GM21528 (cell line): ENCODE results near the gene PDE4B.

ENCODE experiments used
- ATAC-seq: cut with Tn5 transposase; IDR thresholded peaks from one replicate; pipeline ENCODE4 v1.9.1; 2021; ENCODE audit warnings: mild to moderate bottlenecking, moderate library complexity; ENCODE audit not compliant: unreplicated experiment, low FRiP score

Gene PDE4B

DNA sequence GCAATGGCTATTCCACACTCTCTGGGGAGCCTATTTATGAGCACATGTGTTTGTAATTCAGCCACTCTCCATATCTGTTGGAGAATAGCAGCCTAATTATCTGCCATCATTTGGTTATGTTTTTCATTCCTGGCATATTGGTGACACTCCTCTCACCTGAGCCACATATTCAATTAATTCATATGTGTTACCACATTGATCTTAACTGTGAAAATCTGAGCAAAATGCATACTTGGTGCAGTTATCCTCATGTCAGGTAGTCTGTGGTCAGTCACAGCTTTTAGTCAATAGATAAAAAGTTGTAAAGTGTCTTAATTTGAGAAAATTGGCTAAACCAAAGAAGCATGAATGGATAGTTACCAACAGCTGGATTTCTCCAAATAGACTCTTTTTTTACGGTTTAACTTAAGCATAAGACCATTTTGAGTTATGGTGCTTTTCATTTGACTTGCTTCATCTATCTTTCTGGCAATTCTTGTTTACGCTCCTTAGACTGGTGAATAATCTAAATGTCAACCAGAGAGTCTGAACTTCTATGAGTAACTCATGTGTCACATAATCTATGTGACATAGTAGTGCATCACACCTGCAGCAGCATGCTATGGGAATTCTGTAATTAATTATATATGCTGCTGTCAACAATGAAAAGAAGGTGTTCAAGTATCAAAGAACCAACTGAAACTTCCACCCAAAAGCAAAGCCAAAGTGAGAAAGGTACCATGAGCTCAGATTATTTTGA is 553.5 kb downstream of the PDE4B start:
- ATAC-seq = no peak

DNA sequence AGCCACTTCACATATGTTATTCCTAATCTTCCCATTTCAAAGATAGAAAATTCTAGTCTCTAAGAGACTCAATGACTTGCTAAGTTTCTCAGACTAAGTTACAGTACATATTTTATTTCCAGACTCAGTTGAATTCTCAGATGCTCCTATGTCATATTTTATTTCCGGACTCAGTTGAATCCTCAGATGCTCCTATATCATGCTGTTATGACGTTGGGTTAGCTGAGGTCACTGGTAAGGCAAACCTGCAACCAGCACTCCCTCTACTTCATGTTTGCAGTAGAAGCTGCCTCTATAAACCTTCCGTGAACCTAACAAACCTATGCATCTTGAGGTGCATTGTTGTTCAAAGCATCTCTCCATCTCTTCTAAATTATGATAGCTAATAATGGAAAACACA is 554.2 kb downstream of the PDE4B start:
- ATAC-seq = no peak

- no peak for ATAC-seq
Measured at GRCh38 chr1:66348776-66349175, 556.1 kb downstream of the PDE4B start.

DNA sequence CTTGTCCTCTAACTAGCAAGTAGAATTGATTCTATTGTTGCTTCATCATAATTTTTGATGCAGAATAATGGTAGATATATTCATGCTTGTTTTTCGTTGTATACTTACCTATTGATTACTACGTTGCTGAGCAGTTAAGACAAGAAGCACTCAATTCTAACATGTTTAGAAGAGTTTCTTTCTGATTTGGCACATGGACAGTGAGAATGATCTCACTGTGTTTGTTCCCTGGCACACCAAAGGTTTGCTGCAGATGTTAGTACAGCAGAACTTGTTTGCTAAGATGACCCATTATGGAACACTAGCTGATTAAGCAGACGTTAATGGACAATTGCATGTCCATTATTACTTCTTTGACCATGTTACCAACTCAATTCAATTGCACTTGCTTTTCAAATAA is 556.5 kb downstream of the PDE4B start:
- ATAC-seq = no peak

GRCh38 chr1:66350001-66350547 is 557.4 kb downstream of the PDE4B start:
- peak; percentile 63 for ATAC-seq

- ATAC-seq = peak; percentile 43
Measured at GRCh38 chr1:66351478-66351877, 558.8 kb downstream of the PDE4B start.

GRCh38 chr1:66351913-66352312 is 559.2 kb downstream of the PDE4B start:
- ATAC-seq = peak; percentile 49

GRCh38 chr1:66352792-66353191 is 560.1 kb downstream of the PDE4B start:
- ATAC-seq = no peak

- ATAC-seq = no peak
Measured at GRCh38 chr1:66353257-66353656, 560.6 kb downstream of the PDE4B start.

DNA sequence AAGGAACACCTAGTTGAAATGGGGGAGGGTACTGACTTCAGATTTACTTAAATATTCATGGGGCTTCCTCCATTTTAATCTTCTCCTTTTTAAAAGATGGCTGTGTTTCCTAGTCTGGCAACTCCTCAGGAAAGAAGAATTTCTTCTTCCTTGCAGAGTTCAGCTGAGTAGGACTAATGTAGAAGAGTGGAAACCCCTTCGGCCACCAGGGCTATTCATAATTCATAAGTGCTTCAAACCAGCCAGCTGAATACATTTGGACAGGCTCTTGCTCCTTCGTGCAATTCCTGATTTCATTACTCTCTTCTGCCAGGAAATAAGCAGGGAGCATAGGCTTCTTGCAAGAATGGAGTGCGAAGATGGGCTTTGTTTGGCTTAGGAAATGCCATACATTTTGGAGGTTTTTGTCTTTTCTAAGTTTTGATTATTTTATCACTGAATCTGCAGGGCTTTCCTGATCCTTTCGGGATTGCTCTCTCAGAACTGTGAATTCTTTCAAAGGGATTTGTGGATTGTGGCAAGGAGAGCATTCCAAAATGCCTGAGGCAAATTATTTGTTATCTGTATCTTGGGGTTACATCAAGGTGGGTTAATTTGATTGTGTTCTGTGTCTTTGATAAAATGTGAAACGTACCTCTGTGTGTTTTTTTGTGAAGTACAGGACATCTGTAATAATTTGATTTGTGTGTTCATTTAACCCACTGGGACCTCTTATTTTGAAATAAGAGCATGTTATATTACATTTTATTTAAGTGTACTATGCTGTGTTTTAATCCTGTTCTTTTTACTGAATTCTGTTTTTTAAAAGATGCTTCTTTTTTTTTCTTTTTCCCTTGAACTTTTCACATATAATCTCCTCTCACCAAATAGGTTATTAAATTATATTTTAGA is 561.9 kb downstream of the PDE4B start:
- ATAC-seq = no peak

DNA sequence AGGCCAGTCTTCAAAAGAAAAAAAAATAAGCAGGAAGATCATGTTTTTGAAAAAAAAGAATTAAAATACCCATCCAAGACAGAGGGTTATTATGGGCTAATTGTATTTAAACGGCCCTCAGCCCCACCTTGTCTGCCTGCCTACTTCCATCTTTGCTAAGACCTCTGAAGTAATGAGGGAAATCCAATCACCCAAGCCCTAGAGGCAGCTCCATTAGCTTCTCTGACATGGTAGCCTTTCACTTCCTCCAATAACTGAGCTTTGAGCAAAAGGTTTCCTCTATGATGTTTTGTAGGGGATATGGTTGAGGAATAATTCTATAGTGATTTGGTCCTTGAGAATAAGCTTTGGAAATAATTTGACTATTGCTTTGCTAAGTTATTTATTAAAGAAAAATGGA is 563.1 kb downstream of the PDE4B start:
- ATAC-seq = no peak

- ATAC-seq = no peak
Measured at GRCh38 chr1:66356605-66357004, 563.9 kb downstream of the PDE4B start.

DNA sequence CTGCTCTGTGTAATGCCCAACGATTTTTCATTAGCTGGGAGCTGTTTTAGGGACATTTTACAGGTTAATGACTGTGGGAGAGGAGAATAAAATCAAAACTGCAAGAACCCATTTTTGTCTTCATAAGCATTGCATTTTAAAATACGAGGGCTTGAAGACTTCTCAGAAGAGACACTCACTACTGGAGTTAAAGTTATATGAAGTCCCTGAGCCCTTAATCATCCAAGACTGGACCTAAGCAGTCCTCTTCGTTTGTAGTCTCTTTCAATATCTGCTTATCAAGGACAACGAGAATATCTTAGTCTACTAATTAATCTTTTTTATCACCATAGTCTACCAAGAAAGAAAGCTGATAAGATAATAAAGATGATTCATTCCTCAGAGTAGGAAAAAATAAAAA is 564.3 kb downstream of the PDE4B start:
- ATAC-seq = no peak

DNA sequence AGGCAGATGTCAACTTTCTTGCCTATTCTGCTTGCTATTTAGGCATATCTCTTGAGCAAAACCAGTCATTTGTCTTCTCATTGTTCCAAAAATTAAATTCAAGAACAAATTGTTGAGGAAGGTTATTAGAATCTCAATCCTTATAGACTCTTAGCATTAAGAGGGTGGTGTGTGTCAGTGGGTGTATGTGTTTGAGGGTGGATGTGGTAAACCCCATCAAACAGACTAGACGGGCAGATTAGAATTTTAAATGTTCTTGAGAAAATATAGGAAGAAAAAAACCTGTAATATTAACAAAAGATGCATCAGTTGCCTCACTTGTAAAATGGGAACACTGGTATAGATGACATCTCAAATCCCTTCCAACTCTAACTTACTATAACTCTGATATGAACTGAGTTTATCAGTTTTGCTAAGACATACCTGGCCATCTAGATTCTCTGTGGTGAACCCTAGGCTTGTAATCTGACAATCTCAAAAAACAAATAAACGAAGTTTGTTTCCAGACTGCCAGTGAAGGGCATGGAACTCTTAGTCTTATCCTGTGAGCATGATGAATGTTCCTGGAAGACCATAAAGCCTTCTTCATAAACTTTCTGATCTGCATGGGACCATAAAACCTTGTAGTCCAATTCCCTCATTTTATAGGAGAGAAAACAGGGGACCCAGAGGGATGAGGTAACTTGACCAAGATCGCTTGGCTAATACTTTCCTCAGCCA is 564.9 kb downstream of the PDE4B start:
- no peak for ATAC-seq

DNA sequence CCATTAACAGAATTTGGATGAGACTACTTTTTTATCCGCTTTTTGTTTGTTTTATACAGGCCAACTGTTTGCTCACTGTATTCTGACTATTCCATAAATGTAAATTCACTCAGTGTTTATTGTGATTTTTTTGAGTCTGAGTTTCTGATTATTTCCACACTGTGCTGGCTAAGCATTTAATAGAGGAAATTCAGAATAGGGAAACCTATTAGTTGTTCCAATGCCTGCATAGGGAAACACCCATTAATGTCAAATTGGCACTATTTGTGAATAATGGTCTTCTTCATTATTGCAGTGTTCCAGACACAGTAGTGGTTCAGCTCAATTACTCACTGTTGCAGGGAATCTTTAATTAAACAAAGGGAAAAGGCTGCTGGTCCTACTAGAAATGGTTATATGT is 566.6 kb downstream of the PDE4B start:
- no peak for ATAC-seq

DNA sequence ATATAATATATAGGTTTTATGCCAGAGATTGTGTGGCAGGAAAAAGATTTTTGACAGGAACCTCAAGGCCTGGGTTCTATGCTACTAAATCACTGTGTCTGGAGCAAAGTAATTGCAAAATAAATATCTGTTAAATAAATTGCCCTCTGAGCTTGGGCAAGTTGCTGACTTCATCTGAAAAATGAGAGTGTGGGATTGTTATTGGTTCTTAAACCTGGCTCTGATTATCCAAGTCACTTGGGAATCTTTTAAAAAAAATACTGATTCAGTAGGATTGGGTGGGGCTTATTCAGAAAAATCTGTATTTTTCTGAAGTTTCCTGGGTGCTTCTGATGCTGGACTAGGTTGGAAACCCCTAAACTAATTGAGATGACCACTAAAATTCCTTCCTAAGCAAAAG is 567.1 kb downstream of the PDE4B start:
- ATAC-seq = no peak

DNA sequence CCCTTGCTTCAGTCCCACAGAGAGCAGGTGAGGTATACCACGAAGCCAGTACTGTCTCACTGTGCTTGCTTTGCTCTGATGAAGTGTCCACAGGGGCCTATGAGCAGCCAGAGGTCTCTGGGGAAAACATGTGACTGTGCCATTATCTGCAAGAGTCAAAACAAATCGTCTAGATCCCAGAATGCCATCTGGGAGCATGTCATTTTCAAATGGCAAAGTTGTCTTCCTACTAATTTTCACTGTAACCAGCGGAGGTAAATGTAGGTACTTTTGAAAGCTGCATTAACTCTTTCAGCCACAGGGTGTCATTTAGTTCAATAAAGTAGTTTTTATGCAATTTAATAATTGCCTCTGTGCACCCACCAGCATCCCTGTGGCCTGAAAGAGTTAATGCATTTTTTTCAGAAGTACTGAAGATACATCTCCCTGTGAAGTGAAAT is 567.6 kb downstream of the PDE4B start:
- peak; percentile 40 for ATAC-seq

DNA sequence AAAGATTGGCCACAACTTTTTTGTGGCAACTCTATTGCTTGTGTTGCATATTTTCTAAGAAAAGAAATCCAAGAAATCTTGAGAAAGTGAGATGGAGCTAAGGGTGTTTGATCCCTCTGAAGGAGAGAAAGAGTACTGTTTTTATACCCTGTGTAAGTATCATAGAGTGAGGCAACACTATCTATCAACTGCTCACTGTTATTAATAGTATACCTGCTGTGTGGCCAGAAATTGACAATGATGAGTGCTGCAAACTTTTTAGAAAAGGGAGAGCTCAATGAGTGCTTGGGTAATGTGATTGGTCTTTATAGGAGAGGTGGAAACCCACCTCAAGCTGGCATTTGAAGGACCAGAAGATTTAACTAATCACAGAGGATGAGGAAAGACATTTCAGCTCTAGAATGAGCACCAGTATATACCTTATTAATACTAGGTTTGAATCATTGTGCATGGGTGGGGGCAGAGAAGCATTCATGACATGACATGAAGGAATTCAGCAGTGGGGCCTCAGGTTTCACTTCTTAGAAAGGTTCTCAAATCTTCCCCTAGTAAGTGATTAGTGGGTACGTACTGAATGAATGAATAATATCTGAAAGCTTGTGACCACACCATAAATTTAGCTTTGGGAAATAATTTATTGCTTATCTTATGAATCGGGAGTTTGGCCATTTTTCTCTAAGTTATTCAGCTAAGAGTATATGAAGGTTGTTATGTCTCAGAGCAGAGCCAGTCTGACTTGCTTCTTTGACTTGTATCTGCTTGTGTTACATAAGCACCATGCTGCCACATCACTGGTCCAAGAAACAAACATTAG is 572.1 kb downstream of the PDE4B start:
- peak; percentile 74 for ATAC-seq

DNA sequence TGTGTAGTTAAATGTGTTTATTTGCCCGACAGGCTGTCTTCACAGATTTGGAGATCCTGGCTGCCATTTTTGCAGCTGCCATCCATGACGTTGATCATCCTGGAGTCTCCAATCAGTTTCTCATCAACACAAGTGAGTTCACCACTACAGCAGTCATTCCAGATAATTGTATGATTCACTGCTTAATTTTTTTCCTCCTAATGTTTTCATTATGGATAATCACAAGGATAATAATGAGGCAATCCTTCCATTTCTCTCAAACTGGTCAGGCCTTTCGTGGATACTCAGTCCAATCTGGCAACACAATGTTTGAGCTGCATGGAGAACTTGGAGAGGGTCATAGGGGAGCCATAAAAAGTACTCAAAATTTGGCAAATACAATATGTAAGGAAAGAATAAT is 572.9 kb downstream of the PDE4B start:
- no peak for ATAC-seq

GRCh38 chr1:66366634-66367033 is 573.9 kb downstream of the PDE4B start:
- ATAC-seq = no peak
